NCI-H2196 (cell line): ENCODE data around the gene PDXDC1.
"Not testable (repeated sequence)": the region's sequence is repeated elsewhere in the genome, so short reads cannot be mapped to it uniquely, and the experiment has no call there.

Experiments
- DNase-seq: peaks from one replicate; lab custom pipeline; 2025; ENCODE audit not compliant: unreplicated experiment; lab: John Stamatoyannopoulos, UW

Gene PDXDC1

DNA sequence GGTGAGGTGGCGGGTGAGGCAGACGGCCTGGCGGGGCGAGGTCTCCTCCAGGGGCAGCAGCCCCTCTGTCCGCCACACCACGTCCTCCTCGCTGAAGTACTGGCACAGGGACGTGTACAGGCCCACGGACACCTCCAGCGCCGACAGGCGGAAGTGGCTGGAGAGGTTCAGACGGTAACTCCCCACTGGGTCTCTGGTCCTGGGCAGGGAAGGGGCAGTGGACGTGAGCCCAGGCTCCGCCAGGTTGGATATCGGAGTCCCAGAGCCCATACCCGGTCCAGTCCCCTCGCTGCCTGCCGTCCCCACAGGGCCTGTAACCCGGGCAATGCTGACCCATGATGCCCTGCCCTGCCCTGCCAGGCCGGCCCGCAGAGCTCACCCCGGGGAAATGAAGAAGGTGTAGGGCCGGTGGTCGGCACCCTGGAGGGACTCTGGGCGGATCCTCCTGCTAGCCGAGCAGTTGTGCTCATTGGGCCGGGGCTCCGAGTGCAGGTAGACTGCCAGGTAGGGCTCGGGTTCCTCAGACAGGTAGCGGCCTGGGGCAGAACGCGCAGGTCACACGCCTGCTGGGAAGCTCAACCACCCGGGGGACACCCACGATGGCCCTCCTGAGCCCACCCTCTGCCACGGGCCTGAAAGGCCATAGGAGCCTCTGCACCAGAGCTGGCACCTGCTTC lies 155.6 kb downstream of the PDXDC1 start:
- not testable (repeated sequence) for DNase-seq

DNA sequence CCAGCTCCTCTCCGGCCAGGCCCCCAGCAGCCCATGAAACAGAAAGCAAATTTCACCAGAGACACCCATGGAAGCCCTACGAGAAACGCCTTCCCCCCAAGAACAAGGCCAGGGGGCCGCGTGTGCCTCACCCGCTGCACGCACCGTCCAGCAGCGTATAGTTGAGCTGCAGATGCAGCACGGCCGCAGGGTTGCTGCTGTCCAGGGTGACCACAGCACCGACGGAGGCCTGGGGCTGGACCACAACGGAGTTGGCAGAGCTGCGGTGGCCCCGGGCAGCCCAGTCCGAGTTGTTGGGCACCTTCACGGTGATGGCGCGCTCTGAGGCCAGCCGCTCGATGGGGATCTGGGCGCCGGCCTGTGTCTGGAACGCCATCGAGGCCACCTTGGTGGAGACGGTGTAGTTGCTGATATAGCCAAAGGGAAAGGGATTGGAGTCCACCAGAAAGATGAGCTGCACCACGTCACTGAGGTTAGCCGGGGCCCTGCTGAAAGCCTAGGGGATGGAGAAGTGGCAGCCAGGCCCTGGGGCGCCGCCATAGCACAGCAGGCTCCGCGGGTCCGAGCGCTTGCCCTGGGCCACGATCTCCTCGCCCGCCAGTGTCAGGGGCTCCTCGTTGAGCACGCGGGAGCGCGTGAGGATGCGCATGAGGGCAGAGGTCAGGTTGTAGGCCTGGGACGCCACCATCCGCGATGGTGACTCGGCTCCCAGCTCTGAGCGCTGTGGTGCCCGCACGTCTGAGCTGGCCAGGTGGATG lies 156.3 kb downstream of the PDXDC1 start:
- not testable (repeated sequence) for DNase-seq

DNA sequence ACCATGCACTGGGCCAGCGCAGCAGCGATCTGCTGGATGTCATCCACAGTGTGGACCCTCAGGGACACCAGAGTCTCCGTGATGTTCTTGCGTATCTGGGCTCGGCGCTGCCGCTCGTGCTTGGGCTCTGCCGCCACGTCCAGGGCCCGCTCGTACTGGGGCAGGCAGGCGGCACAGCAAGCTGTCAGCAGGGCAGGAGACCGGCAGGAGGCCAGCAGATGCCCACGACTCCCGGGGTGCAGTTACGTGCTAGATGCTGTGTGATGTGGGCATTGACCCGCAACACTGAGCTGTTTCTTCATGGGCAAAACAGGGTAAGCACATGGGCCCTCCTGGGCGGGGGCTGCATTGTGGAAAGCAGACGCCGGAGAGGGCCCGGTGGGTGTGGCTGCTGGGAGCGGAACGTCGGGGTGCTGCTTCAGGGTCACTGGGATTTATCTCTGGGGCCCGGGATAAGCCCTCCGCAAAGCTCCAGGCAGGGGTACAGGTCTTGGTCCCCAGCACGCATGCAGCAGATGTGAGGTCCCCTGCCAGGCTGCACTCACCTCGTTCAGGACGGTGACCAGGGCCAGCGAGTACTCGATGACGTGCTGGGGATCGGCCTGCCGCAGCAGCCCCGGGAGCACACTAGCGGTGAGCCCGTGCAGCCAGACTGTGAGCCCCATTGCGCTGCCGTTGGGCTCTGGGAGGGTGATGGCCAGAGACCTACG lies 158.0 kb downstream of the PDXDC1 start:
- not testable (repeated sequence) for DNase-seq

DNA sequence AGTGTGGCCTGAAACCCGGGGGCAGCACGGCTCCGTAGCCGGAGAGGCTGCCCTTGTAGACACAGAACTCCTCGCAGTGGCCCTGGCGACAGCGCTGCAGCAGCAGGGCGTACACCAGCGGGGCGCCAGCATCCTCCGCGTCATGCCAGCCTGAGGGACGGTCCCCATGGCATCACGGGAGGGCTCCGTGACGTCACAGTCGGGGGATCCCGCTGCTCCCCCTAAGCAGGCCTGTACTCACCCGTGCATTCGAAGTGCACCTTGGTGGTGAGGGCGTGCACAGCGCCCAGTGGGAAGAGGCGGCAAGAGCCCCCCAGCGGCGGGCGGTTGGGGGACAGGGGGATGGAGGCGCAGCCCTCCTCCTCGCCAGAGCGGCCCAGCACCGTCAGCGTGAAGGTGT lies 158.7 kb downstream of the PDXDC1 start:
- DNase-seq, result not testable (repeated sequence)

DNA sequence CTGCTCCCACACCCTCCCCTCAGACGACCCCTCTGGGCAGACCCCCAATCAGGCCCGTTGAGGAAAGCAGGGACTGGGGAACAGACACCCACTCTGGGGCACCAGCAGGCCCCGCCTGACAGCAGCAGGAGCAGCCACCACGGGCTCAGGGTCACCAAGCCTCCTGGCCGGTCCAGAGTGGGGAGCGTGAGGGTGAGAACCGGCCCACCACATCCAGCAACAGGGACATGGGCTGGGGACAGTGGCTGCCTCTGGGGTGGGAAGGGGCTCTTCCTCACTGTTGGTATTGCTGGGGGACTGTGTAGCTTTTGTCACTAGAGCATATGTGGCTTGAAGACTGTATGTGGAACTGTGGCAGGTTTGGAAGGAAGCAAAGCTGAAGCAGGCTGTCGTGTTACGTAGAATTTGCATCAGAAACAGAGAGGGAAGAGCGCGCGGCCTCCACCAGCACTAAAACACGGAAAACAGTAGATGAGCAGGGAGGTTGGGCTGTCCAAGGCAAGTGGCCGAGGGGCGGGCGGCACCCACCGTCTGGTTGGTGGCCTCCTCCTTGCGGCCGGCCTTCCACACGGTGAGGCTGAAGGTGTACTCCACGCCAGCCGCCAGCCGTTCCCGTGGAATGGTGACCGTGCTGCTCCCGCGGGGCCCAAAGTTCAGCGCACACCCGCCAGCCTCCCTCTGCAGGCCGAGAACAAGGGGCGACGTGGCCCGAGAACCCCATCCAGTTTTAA lies 160.1 kb downstream of the PDXDC1 start:
- DNase-seq, result not testable (repeated sequence)

DNA sequence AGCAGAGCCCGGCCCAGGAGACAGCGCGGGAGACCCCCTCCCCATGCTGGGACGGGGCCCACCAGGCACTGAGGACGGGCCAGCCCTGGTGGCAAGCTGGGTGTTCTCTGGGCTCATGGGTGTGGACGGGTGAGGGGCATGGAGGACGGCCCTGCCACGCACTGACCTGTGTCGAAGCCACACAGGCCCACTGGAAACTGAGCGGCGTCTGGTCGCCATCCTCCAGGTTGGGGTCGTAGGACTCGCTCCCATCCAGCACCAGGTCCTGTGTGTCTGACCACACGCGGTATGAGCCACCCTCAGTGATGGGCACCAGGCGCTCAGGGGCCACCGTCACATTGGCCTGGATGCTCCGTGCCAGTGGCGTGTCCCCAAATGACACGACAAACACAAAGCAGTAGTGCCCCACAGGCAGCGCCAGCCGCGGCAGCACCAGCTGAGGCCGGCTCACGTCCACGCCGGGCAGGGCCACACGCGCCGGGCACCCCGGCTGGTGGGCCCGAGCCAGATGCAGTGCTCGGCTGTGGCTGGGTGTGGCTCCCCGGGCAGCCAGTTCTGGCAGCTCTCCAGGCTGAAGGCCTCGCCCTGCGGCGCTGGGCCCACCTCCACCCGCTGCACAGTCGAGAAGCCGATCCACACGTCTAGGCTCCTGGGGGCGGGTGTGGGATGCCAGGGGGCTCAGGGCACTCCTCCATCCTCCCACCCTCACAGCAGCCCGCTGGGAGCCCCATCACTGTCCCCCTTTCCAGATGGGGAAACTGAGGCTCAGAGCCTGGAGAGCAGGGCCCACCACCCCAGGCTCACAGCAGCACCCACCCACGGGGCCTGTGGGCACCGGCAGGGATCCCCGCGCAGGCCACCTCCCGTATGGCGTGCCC lies 160.9 kb downstream of the PDXDC1 start:
- not testable (repeated sequence) for DNase-seq

DNA sequence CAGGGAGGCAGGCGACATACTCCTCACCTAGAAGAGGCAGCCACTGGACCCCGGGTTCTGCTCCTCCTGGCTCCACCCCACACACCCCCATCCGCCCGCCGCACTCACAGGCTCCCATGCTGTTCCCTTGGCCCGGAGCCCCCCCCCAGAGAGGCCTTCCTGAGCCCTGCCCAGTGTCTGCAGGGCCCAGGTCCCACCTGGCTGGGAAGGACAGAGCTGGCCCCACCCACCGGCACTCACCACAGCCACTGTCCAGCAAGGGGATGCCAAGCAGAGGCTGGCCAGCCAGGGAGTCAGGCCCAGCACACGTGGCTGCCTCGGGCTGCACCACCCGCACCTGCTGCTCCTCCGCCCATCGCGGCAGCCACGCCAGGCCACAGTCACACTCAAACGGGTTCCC lies 162.7 kb downstream of the PDXDC1 start:
- DNase-seq, result not testable (repeated sequence)

DNA sequence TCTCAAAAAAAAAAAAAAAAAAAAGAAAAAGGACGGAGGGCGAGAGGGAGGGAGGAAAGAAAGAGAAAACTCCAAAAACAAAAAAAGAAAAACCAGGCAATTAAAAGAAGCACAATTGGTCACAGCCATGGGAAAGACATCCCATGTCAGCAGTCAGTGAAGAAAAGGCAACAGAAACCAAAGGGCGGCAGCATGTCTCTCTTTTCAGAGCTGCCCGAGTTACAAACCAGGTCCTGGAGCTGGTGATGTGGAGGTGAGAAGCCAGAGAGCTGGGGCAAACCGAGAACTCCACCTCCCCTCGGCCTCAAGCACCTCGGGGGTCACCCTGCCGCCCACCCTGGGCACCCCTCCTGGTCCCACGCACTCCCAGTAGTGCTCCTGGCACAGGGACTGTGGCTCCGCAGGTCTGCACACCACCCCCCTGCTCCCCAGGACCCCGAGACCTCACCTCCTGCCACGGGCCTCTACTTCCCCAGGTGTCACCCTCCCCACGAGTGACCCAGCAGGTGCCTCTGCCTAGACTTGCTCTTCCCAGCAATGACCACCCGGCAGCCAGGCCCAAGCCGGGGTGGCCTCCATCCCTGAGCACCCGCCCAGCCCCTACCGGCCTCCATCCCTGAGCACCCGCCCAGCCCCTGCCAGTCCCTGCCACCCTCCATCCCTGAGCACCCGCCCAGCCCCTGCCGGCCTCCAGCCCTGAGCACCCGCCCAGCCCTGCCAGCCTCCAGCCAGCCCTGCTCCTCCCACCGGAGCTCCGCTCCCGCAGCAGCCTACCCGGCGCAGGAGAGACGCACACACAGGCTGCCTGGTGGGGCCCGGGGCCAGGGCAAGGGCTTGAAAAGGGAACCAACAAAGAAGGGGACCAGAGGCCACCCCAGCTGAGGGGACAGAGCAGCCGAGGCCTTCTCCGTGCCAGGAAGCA lies 165.9 kb downstream of the PDXDC1 start:
- not testable (repeated sequence) for DNase-seq

DNA sequence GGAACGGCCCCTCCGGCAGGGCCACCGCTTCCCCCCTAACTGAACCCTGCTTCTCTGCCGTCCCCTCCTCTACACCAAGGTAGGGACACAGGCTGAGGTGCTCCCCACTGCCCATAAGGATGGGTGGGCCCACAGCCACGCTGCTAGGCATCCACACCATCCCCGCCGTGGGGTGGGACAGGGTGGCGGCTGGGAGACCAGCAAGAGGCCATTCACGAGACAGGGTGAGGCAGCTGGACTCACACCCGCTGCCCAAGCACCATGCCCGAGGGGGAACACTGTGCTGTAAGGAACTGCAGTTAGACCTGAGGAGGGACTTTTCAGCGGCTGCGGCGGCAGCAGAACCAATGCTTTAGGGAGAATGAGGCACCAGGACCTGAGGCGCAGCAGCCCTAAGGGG lies 166.8 kb downstream of the PDXDC1 start:
- DNase-seq, result no peak

DNA sequence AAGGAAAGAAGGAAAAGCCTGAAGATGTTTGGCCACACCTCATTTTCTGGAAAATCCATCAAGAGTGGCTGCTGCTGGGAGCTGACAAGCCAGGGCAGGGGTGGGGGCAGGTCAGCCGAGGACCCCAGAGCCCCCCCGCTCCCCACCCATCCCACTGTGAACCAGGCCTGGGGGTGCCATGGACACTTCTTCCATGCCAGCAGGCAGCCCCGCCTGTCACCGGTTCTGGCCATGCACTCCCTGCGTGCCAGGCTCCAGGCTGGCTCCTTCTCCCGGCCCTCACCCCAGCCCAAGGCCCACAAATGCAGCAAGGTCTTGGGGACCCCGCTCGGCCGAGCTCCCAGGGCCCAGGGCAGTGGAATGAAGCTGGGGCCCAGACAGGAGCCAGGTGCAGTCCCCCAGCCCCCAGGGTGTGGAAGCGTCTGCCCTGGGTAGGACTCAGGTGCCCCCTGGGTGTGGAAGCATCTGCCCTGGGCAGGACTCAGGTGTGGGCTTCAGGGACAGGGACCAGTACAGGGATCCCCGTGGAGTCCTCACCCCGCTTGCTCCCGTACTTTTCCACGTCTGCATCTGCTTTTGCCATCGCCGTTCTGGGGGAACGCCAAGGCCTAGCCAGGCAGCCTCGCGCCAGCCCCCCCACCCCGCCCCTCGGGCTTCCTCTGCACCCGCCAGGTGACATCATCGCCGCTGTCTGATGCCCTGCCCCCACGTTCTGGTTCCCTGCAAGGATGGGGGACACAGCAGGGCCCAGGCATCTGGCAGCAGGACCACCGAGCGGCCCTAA lies 167.5 kb downstream of the PDXDC1 start:
- not testable (repeated sequence) for DNase-seq

DNA sequence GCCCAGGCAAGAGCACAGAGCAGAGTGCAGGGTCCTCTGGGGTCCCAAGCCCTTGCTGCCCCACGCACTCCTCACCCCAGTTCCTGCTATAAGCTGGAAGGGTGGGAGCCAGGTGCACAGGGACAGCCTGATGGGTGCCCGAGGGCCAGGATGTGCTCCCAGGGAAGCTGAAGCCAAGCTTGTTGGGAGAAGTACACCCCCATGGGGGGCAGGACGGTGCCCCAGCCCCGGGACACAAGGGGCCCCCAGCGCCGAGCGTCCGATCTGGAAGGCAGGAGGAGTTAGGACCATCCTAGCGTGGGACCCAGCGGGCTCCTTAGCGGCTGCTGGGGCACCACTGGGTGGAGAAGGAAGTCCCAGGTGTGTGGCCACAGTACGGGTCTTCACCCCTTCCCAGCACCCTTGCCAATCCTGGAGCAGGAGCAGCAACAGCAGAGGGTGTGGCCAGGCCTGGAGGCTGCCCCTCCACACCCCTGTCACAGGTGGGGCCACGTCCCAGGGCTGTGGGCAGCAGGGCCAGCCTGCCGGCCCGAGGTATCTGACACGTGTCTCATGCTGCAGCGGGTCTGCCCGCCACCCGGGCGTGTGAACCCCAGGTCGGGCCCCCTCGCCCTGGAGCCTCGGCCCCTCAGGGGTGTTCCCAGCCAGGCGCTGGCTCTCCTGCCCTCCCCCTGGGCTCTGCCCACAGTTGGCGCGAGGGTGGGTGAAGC lies 168.2 kb downstream of the PDXDC1 start:
- not testable (repeated sequence) for DNase-seq

DNA sequence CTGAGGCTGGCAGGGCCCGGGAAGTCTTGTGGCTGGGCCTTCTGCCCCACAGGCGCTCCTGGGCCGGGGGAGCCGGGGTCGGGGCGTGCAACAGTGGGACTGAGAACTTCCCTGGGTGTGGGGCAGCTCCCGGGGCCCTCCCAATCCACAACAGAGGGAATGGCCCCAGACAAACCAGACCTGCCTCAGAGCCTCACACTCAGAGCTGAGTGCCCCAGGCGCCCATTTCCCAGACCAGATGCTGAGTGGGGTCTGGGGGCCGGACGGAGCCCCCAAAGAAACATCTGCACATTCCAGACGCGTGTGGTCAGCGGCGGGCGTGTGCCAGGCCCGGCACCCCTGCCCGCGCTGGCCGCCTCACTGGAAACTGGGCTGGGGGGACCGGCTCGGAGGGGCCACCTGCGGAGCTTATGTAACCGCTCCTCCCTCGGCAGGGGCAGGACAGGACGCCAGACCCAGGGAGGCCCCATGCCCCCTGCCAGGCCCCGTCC lies 168.8 kb downstream of the PDXDC1 start:
- DNase-seq, result not testable (repeated sequence)

DNA sequence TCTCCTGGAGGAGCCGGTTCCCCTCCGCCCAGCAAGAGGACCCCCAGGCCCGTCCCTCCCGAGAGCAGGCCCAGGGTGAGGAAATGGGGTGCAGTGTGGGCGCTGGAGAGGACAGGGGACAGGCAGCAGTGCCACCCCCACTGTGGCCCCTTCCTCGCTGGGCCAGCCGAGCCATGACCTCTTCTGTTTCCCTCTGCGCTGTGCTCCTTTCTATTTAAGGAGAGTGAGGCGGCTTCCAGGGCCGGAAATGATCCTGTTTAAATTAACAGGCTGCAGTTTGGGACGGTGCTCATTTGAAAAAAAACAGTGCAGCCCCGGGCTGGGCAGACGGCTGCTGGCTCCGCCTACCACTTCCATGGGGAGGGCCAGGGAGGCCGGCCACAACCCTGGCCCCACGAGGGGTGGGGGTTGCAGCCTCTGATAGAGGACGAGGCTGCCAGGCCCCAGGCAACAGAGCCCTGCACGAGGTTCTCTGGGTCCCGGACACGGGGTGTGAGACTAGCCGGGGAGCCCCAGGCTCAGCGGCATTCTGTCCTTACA lies 169.3 kb downstream of the PDXDC1 start:
- DNase-seq, result not testable (repeated sequence)

DNA sequence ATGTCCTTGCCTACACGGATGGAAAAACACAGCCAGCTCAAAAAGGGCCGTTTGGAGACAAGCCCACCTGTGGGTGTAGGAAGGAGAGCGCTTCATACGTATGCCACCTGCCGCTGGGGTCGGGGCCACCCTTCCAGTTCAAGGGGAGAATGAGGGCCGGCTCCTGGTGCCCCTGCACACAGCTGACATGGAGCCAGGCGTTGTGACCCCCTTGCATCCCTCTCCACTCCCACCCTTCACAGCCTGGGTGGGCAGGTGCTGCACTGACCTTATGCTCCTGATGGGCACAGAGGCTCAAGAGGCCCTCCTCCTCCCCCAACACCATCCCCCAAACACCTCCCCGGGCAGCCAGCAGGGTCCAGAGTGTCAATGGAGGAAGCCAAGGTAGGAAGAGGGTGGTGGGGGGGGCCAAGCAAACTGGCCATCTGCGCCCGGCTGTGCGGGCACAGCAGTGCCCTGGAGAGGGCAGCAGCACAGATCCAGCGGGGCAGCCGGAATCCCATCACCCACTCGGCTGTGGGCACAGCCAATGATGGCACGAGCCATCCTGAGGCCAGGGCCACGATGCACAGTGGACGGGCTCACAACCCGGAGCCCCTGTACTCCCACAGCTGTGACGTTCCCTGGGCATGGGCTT lies 170.1 kb downstream of the PDXDC1 start:
- DNase-seq, result not testable (repeated sequence)

DNA sequence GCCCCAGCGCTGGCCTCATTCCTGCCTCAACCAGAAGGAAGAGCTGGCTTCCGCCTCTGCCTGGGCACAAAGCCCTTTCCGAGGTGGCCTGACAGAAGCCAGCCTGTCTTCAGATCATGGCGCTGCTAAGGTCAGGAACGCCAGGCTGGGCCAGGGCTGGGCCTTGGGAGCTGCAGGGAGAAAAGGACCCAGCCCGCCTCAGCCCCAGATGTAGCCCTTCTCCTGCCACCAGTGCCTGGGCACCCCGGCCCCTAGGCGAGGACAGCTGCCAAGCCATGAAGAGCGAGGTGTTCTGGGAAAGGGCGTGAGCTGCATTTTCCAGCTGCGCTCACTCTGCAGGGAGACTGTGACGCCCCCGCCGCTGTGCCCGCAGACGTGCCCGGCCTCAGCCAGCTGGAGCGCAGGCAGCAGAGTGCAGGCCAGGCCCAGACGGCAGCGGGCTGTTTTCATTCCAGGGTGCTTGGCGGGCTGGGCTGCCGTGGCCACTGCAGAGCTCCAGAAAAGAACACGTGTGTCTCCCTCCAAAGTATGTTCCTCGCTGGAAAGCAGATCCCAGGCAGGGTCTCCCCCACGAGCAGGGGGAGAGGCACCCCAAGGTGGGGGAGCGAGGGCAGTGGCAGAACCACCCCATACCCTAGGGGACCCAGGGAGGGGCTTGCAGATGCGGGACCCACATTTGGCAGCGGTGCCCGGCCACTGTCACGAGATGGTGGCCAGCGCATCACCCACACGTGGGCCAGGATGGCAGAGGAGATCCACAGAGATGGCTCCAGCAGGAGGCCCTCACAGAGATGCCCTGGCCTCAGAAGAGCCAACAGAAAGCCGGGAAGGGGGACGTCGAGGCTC lies 170.8 kb downstream of the PDXDC1 start:
- not testable (repeated sequence) for DNase-seq

DNA sequence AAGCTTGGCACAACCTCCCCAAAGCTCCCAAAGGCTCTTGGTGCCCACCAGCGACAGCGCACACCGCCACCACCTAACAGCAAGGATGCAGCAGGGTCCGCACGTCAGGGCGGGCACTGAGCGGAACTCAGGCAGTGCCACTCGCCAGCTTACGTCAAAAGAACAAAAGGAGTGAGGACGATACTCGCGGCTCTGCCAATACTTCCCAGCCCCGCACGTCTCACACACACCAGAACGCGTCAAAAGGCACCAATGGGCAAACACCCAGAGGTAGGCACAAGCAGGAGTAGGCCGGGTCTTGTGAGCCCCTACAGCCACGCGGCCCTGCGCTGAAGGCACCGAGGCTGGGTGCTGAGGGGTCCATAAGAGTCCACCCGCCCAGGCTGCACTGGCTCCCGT lies 171.4 kb downstream of the PDXDC1 start:
- DNase-seq, result not testable (repeated sequence)
